GM12878 (cell line): ENCODE measurements around the gene PLEKHN1. TPM values are rescaled to one million over a fixed set of nuclear protein-coding genes. Genes with fewer than 3 reads are reported as not detected.

Experiments
- ATAC-seq: fragments of 200-7000 bp; cut with Tn5 transposase; 3 replicates; pipeline ENCODE4 v1.9.1; 2020; ENCODE audit warnings: mild to moderate bottlenecking, moderate library complexity
- BruUV-seq: library from RNA; stranded (reverse); fragments of 400-500 nt; replicated peaks from 2 replicates; lab custom pipeline; 2021; lab: Mats Ljungman, UMichigan
- CTCF ChIA-PET: fragments of 300-600 bp; sonication (Branson Sonifier 250); formaldehyde crosslinking; extraction: SDS; loops from one replicate; lab custom pipeline; 2021; ENCODE audit warnings: inconsistent platforms; lab: Yijun Ruan, JAX
- POLR2A ChIA-PET: fragments of 350-600 bp; formaldehyde crosslinking; extraction: SDS; loops from one replicate; lab custom pipeline; 2021; ENCODE audit warnings: inconsistent platforms; lab: Charles Lee
- RAD21 ChIA-PET: fragments of 300-600 bp; sonication (Branson Sonifier 250); formaldehyde crosslinking; loops from one replicate; lab custom pipeline; 2023; ENCODE audit warnings: antibody characterized with exemption; ENCODE audit not compliant: unreplicated experiment; lab: Charles Lee
- SMC1A ChIA-PET: fragments of 300-600 bp; sonication (Branson Sonifier 250); formaldehyde crosslinking; loops from one replicate; lab custom pipeline; 2023; ENCODE audit not compliant: unreplicated experiment, uncharacterized antibody; lab: Charles Lee
- DNase-seq: peaks from one replicate; pipeline ENCODE4 v3.0.0-alpha.2; 2011; ENCODE audit warnings: low read depth, low spot score
- FAIRE-seq: peaks from 3 replicates; lab custom pipeline; 2011; peaks lifted over from hg19 to GRCh38; lab: Jason Lieb, UNC
- H2AFZ ChIP-seq: 2 replicates; pipeline ENCODE4 v1.6.0; 2011; ENCODE audit warnings: low read depth, low read length, control low read depth; ENCODE audit not compliant: control insufficient read depth
- H3K27ac ChIP-seq: 2 replicates; pipeline ENCODE4 v1.5.1; 2011; ENCODE audit warnings: control low read depth; ENCODE audit not compliant: control insufficient read depth, insufficient read depth
- H3K27me3 ChIP-seq, 2 experiments: replicated peaks in 1 of 2; 2 replicates each; pipeline versions ENCODE4 v1.6.0 to v1.6.1; 2011; ENCODE audit warnings: low read length in 1 of 2; ENCODE audit not compliant: control insufficient read depth in 2 of 2, insufficient read depth in 2 of 2
- H3K36me3 ChIP-seq, 2 experiments: 2 replicates each; pipeline ENCODE4 v1.5.1; 2011; ENCODE audit warnings: low read length in 1 of 2; ENCODE audit not compliant: control insufficient read depth in 2 of 2, insufficient read depth in 2 of 2
- H3K4me1 ChIP-seq: 2 replicates; pipeline ENCODE4 v1.6.1; 2011; ENCODE audit warnings: mild to moderate bottlenecking, low read length, moderate library complexity, mixed read lengths; ENCODE audit not compliant: control insufficient read depth, insufficient read depth
- H3K4me2 ChIP-seq: 2 replicates; pipeline ENCODE4 v1.6.0; 2011; ENCODE audit warnings: control low read depth; ENCODE audit not compliant: control insufficient read depth, insufficient read depth
- H3K4me3 ChIP-seq: fragments of 200-600 bp; sonication (generic); 2 replicates; pipeline ENCODE4 v1.5.1; 2016
- H3K79me2 ChIP-seq: 2 replicates; pipeline ENCODE4 v1.6.0; 2011; ENCODE audit warnings: low read length; ENCODE audit not compliant: control insufficient read depth, insufficient read depth
- H3K9ac ChIP-seq: 2 replicates; pipeline ENCODE4 v1.8.0; 2011; ENCODE audit warnings: low read length, control low read depth, mixed read lengths; ENCODE audit not compliant: control insufficient read depth, insufficient read depth
- H3K9me3 ChIP-seq: replicated peaks from 3 replicates; pipeline ENCODE4 v1.5.1; 2011; ENCODE audit warnings: mild to moderate bottlenecking, low read length; ENCODE audit not compliant: control insufficient read depth, insufficient read depth
- H4K20me1 ChIP-seq: 2 replicates; pipeline ENCODE4 v1.6.0; 2011; ENCODE audit not compliant: control insufficient read depth, insufficient read depth
- ATF7 ChIP-seq: fragments of 450-650 bp; IDR thresholded peaks from 2 replicates; pipeline ENCODE4 v1.6.1; 2016; ENCODE audit warnings: low read depth, mild to moderate bottlenecking
- KLF5 ChIP-seq: fragments of 450-650 bp; IDR thresholded peaks from 2 replicates; pipeline ENCODE4 v1.6.1; 2014; ENCODE audit warnings: mild to moderate bottlenecking; ENCODE audit not compliant: partially characterized antibody
- LARP7 ChIP-seq: fragments of 450-650 bp; IDR thresholded peaks from 2 replicates; pipeline ENCODE4 v1.6.1; 2017; ENCODE audit warnings: mild to moderate bottlenecking
- PAX8 ChIP-seq: fragments of 450-650 bp; IDR thresholded peaks from 2 replicates; pipeline ENCODE4 v1.6.1; 2017; ENCODE audit warnings: mild to moderate bottlenecking, moderate library complexity
- PBX3 ChIP-seq: IDR thresholded peaks from 2 replicates; pipeline ENCODE4 v1.6.1; 2011; ENCODE audit warnings: mild to moderate bottlenecking, low read depth, low read length, moderate library complexity; ENCODE audit not compliant: insufficient replicate concordance
- RUNX3 ChIP-seq: IDR thresholded peaks from 2 replicates; pipeline ENCODE4 v1.6.1; 2012; ENCODE audit warnings: low read length, inconsistent platforms
- TCF7 ChIP-seq: IDR thresholded peaks from 2 replicates; pipeline ENCODE4 v1.6.1; 2014; ENCODE audit warnings: antibody characterized with exemption, borderline replicate concordance
- WRNIP1 ChIP-seq: IDR thresholded peaks from 2 replicates; pipeline ENCODE4 v1.6.1; 2011; ENCODE audit warnings: low read depth, low read length, improper control_type of control experiment, borderline replicate concordance
- WGBS: methylation state at CpG from one replicate; pipeline ENCODE4 v1.1.6; 2016; ENCODE audit warnings: low lambda C conversion rate; ENCODE audit not compliant: insufficient replicate concordance, insufficient coverage; ENCODE audit errors: missing lambda C conversion rate; 5-methylcytosine and 5-hydroxymethylcytosine counted together
- in situ Hi-C: fragments of 300-500 bp; cut with MboI; formaldehyde crosslinking; loops from 9 replicates; pipeline ENCODE4 v1.14.3; 2018; ENCODE audit warnings: mixed read lengths
- intact Hi-C: fragments of 100-400 bp; cut with micrococcal nuclease; formaldehyde crosslinking; loops from one replicate; pipeline ENCODE4 v1.14.2; 2022; ENCODE audit not compliant: unreplicated experiment
- polyA plus RNA-seq, 11 experiments: library from polyadenylated mRNA; depleted of rRNA in 4 of 11; unstranded in 6 of 11; stranded (reverse) in 5 of 11; fragments of >200 nt; fragmentation: Nextera tagmentation in 4 of 11; fragmentation: Illumina TruSeq in 1 of 11; extraction: Ambion mirVana in 4 of 11; extraction: Trizol in 1 of 11; gene quantifications; 1 replicate in 1 of 11; 2 replicates in 10 of 11; pipeline versions ENCODE4 v1.2.1 to v1.2.3, GENCODE V29; 2011 to 2016; ENCODE audit warnings: inconsistent platforms in 2 of 11, missing spikeins in 2 of 11, low read depth in 1 of 11
- total RNA-seq, 4 experiments: library from RNA; depleted of rRNA in 3 of 4; stranded (reverse); fragments of >200 nt in 3 of 4; fragmentation: Illumina TruSeq in 1 of 4; extraction: Trizol in 1 of 4; gene quantifications; 2 replicates each; pipeline versions ENCODE4 v1.2.1 to v1.2.3, GENCODE V29; 2013 to 2021

PLEKHN1 gene
- total and polyA plus RNA-seq, 10 of the 15 experiments (the other 5 are each of a cell fraction or from before 2014, with no cell fraction given): 0.04 to 0.26 (median 0.18) TPM; not detected in 6

- TF ChIP-seq LARP7: no peak
- TF ChIP-seq TCF7: no peak
- no peak for TF ChIP-seq ATF7
- TF ChIP-seq, all 136 proteins: peak for 0
Observed at GRCh38 chr1:920010-920409, 46.3 kb upstream of the PLEKHN1 start (continued).

- DNase-seq (no peak), FAIRE-seq (no peak), ATAC-seq (peak; percentile 6; the same call in 1 of the 3 replicates)
- RAD21 ChIA-PET: no interaction called here
- no peaks in the 10 kb centered on the region for H3K79me2 ChIP-seq
- no peak overlapping the region for H3K4me2 ChIP-seq
- H3K9ac ChIP-seq: no peak overlapping the region
- H2AFZ ChIP-seq: no peak overlapping the region
- no peaks in the 10 kb centered on the region for H3K9me3 ChIP-seq
- no peak overlapping the region for H3K27ac ChIP-seq
- H3K4me3 ChIP-seq: no peak overlapping the region
- H3K4me1 ChIP-seq: no peaks in the 10 kb centered on the region
- peaks cover 9 to 16% of the 10 kb centered on the region in 2 experiments for H3K27me3 ChIP-seq
- POLR2A ChIA-PET: no interaction called here
- no peaks in the 10 kb centered on the region for H3K36me3 ChIP-seq
- TF ChIP-seq KLF5 (no peak), PBX3 (no peak), PAX8 (no peak), RUNX3 (no peak), WRNIP1 (no peak)
- SMC1A ChIA-PET: no interaction called here
- BruUV-seq: no TSS peak
- 8% methylated on average over 13 of the region's 13 CpGs for WGBS
- CTCF ChIA-PET: interaction anchor here (1.3 kb wide), 1 partner anchor 16 kb away, joined by 3 read pairs; no protein-coding TSS in a partner anchor
- no peaks in the 10 kb centered on the region; the same call in none of the 2 replicates for H4K20me1 ChIP-seq
- intact Hi-C loops (no loop called here), in situ Hi-C loops (no loop called here)
Observed at GRCh38 chr1:920521-920920, 45.8 kb upstream of the PLEKHN1 start.
